ENCODE results near the gene SLFNL1.

The SLFNL1 gene

GRCh38 chr1:41021526-41022308, at the start of gene SLFNL1:
Gene SLFNL1 (minus strand): TSS chr1:41021725. CDS start chr1:41020660, 1,065 bp downstream.
- no peak for DNase-seq (ENCODE audit: low spot score)

DNA sequence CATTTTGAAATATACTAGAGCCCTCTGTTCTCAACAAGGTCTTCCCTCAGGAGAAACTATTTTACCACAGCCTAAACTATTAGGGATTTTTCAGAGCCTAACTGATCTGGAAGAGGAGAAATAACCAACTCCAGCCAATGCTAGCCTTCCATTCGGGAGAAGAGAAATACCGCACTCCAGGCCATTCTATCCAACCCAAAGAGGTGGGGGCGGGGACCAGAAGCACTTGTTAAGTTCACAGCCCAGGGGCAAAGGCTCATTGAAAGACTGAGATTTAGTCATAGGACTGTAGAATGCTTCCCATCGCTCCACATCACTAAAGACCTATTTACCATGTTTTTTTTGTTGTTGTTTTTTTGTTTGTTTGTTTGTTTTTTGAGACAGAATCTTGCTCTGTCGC, 35.4 kb upstream of the SLFNL1 start:
- DNase-seq (ENCODE audit: low spot score): no peak

- no peak for DNase-seq (ENCODE audit: low spot score)
Observed at GRCh38 chr1:41053316-41053715, 31.8 kb upstream of the SLFNL1 start.

- no peak for DNase-seq (ENCODE audit: low spot score)
Observed at GRCh38 chr1:41051022-41051421, 29.5 kb upstream of the SLFNL1 start.

DNA sequence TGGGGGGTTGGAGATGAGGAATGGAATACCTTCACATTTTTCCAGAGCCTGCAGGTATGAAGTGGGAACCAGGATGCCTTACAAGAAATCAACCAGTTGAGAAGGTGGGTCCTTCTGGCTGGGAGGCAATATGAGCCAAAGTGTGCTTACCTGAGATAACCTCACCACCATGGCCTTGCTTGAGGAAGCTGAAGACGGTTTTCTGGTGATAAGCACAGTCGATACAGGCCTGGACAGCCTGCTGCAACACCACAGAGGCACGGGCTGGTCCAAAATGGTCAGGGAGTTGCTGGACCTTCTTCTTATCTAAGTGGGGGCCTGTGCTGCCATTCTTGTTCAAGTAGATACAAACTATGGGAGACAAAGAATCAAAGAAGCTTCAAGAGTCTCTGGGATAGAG, 27.0 kb upstream of the SLFNL1 start:
- no peak for DNase-seq (ENCODE audit: low spot score)

DNA sequence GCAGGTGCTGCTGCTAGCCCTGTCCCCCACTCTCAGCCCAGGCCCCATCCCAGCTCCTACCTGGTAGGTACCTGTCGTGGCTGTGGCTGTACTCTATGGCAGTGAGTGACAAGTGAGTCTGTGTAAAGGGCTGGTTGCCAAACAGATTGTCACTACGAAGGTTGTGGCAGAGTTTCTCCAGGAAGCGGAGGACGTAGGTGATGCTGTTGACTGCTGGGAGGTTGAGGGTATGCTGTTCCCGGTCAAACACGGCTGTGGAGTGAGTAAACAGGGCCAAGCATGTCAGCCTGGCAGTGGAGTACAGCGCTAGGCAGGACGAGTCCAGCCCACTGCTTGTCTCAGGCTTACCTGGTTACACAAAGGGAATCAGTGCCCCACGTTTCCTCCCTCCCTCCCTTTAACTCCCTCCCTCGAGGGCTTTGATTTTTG, 24.8 kb upstream of the SLFNL1 start:
- no peak for DNase-seq (ENCODE audit: low spot score)

DNA sequence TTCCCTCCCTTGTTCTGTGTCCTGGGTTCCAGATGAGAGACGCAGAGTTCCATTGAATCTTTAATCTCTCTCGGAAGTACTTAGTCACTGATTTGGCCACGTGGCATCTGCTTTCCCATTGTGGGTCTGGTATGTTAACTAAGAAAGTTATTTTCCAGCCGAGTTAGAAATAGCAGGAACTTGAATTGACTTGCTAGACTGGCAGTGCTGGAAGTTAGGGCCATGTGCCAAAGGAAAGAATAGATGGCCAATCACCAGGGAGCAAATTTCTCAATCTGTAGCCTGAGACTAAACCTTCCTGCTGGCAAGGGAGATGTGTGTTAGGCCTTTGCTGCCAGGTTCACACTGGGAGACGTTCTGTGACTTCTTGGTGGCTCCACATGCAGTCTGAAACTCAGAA, 24.2 kb upstream of the SLFNL1 start:
- no peak for DNase-seq (ENCODE audit: low spot score)

- DNase-seq (ENCODE audit: low spot score): no peak
Observed at GRCh38 chr1:41044187-41044586, 22.7 kb upstream of the SLFNL1 start.

- no peak for DNase-seq (ENCODE audit: low spot score)
Observed at GRCh38 chr1:41041614-41042270, 20.2 kb upstream of the SLFNL1 start.

- DNase-seq (ENCODE audit: low spot score): no peak
Observed at GRCh38 chr1:41038110-41038509, 16.6 kb upstream of the SLFNL1 start.

DNA sequence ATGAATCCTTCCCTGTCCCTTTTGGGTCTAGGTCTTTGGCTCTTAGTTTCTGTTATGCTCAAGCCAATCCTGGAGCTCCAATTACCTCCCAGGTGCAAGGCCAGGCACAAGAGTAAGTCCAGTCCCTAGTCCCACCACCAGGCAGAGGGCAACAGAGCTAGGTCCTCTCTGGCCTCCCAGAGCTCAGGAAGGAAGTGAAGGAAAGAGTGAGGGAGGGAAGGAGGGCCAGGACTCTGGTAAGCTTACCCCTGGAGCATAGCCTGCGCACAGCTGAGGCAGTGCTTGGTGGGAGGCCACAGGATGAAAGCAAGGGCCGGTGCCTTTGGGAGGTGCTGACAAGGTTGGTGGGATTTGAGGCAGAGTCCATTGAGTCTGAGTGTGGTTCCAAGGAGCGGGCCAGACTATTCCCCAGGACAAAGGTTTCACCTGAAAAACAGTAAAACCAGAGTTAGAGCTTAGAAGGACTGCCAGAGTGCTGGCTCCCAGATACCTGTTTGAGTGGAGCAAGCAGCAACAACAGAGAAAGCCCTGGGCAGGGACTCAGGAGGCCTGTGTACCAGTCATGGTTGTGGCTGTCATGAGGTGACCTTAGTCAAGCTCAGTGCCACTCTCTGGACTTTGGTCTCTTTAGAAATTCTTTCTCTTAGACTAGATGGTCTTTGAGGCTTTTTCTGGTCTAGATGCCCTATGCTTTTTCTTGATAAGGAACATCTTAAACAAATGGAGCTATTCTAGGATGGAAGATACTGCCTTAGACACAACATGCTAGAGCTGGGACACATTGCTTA, 15.8 kb upstream of the SLFNL1 start:
- DNase-seq (ENCODE audit: low spot score): no peak

DNA sequence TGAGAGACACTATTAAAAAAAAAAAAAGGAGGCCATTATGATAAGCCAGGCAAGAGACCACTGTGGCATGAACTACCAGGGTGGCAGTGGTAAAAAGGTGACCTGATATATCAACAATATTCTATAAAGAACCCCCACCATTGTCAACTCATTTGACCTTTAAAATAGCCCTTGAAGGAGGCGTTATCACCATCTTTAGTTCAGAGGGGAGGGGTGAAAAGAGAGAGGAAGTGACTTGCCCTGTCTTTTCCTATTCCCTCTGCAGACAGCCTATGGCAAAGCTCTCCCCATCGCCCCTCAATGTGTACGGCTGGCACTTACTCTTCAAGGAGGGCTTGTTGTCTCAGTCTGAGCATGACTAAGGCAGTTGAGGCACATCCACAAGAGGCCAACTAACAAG, 11.7 kb upstream of the SLFNL1 start:
- no peak for DNase-seq (ENCODE audit: low spot score)

DNA sequence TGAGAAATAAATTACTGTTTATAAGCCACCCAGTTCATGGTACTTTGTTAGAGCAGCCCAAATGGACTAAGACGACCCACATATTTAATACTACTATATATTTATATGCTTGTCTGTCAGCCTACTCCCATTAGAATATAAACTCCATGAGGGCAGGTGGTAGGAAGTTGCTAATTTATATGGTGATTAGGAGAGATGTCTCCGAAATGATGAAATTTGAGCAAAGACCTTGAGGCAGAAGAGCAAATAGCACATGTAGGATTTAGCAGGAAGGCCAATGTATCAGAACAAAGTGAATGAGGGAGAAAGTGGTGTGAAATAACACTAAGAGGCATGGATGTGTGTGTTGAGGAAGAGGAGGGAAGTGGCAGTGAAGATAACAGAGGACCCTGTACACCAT, 10.6 kb upstream of the SLFNL1 start:
- DNase-seq (ENCODE audit: low spot score): no peak

DNA sequence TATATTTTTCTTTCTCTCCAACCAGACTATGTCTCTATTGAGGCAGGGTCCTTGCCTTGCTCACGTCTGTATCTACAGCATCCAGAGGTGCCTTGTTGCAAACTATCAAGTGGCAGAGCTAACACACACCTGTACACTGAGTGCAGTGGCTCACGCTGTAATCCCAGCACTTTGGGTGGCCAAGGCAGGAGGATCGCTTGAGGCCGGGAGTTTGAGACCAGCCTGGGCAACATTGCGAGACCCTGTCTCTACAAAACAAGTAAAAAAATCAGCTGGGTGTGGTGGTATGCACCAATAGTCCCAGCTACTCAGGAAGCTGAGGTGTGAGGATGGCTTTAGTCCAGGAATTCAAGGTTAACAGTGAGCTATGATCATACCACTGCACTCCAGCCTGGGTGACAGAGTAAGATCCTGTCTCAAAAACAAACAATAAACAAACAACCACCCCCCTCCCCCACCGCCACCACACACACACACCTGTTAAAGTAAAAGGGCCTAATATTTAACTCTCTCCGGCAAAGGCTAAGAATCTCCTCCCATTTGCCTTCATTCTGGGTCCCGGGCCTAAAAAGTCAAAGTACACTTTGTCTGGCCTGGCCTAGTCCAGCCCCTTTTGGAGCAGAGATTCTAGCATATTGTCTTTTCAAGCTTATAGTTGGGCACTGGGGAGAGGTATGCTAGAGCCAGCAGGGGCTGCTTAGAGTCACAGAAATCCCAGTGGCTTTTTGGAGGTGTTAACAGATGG, 9.5 kb upstream of the SLFNL1 start:
- DNase-seq (ENCODE audit: low spot score): no peak

- no peak for DNase-seq (ENCODE audit: low spot score)
Observed at GRCh38 chr1:41028034-41028642, 6.6 kb upstream of the SLFNL1 start.

- no peak for DNase-seq (ENCODE audit: low spot score)
Observed at GRCh38 chr1:41025979-41026819, 4.7 kb upstream of the SLFNL1 start.

DNA sequence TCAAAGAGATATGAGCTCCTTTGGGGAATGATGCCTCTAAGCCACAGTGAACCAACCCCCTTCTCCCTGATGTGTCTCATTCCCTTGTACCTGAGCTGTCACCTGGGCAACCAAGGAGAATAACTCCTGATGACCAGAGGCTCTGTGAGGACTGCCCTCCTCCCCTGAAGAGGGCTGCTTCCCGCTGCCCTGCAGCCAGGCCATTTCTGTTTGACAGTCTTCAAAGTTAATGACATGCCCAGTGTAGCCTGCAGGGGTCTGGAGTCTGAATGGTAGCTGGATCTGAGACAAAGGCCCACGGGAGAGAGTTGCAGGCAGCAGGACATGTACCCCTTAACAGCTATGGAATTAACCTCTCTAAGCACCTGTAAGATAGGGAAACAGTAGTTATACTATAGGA, 3.4 kb upstream of the SLFNL1 start:
- DNase-seq (ENCODE audit: low spot score): no peak

GRCh38 chr1:41023279-41023990, 1.9 kb upstream of the SLFNL1 start:
- peak; percentile 62 for DNase-seq (ENCODE audit: low spot score)

DNA sequence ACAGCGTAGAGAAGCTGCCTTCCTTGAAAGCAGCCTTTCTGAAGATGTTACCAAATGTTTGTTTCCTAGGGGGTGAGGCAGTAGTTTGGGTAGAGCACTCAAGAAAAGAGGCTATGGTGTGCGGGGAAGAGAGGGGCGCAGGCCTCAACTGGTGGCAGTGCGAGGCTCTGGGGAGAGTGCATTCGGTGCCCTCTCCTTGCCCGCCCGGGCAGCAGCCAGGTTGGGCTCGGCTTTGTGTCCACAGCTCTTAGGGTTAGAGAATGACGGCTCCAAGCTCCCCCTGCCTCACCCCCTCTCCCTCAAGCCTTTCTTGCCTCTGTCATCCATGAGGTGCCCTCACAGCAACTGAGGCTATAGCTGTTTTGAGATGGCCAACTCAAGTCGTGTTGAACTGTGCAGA, 899 bp upstream of the SLFNL1 start:
- DNase-seq (ENCODE audit: low spot score): no peak

GRCh38 chr1:41020654-41021053, 871 bp downstream of the SLFNL1 start:
- DNase-seq (ENCODE audit: low spot score): no peak
